Hepatocyte (in vitro differentiated cells): Measurements from ENCODE around the gene CUX1. TPM values are rescaled to one million over a fixed set of nuclear protein-coding genes. Genes with fewer than 3 reads are reported as not detected.
"Not testable (repeated sequence)": the region's sequence is repeated elsewhere in the genome, so short reads cannot be mapped to it uniquely, and the experiment has no call there.

Experiments used
- DNase-seq: peaks from one replicate; pipeline ENCODE4 v3.0.0-alpha.2; 2016; ENCODE audit warnings: low spot score
- H2AFZ ChIP-seq: fragments of 200-600 bp; sonication (generic); 2 replicates; pipeline ENCODE4 v1.6.0; 2016; ENCODE audit warnings: antibody characterized with exemption, mild to moderate bottlenecking
- H3K27ac ChIP-seq: fragments of 200-600 bp; sonication (generic); 2 replicates; pipeline ENCODE4 v1.5.1; 2016; ENCODE audit warnings: mild to moderate bottlenecking
- H3K27me3 ChIP-seq: fragments of 200-600 bp; sonication (generic); 2 replicates; pipeline ENCODE4 v1.6.1; 2016
- H3K36me3 ChIP-seq: fragments of 200-600 bp; sonication (generic); replicated peaks from 2 replicates; pipeline ENCODE4 v1.5.1; 2016; ENCODE audit warnings: low read depth; ENCODE audit not compliant: insufficient read depth
- H3K4me1 ChIP-seq: fragments of 200-600 bp; sonication (generic); 2 replicates; pipeline ENCODE4 v1.5.1; 2016; ENCODE audit warnings: mild to moderate bottlenecking, moderate library complexity; ENCODE audit not compliant: insufficient read depth
- H3K4me2 ChIP-seq: fragments of 200-600 bp; sonication (generic); 2 replicates; pipeline ENCODE4 v1.6.0; 2016
- H3K4me3 ChIP-seq: fragments of 200-600 bp; sonication (generic); 2 replicates; pipeline ENCODE4 v1.5.1; 2016; ENCODE audit warnings: mild to moderate bottlenecking
- H3K79me2 ChIP-seq: fragments of 200-600 bp; sonication (generic); 2 replicates; pipeline ENCODE4 v1.6.0; 2017; ENCODE audit warnings: mild to moderate bottlenecking
- H3K9me2 ChIP-seq: fragments of 200-600 bp; sonication (generic); replicated peaks from 2 replicates; pipeline ENCODE4 v1.6.0; 2017; ENCODE audit warnings: mild to moderate bottlenecking; ENCODE audit not compliant: insufficient read depth
- H3K9me3 ChIP-seq: fragments of 200-600 bp; sonication (generic); 2 replicates; pipeline ENCODE4 v1.5.1; 2016; ENCODE audit warnings: low read depth, mild to moderate bottlenecking
- H4K20me1 ChIP-seq: fragments of 200-600 bp; sonication (generic); 2 replicates; pipeline ENCODE4 v1.6.0; 2016; ENCODE audit warnings: mild to moderate bottlenecking; ENCODE audit not compliant: insufficient read depth, poor library complexity, severe bottlenecking
- EZH2 ChIP-seq: fragments of 200-600 bp; sonication (generic); IDR thresholded peaks from 2 replicates; pipeline ENCODE4 v1.6.1; 2016; ENCODE audit warnings: antibody characterized with exemption, mild to moderate bottlenecking, borderline replicate concordance
- EZH2phosphoT487 ChIP-seq: fragments of 200-600 bp; sonication (generic); IDR thresholded peaks from one replicate; pipeline ENCODE4 v1.6.1; 2018; ENCODE audit warnings: antibody characterized with exemption, mild to moderate bottlenecking, low read depth, moderate library complexity; ENCODE audit not compliant: unreplicated experiment, severe bottlenecking
- WGBS: methylation state at CpG from one replicate; pipeline ENCODE4 v1.1.6; 2016; ENCODE audit warnings: low lambda C conversion rate; ENCODE audit errors: missing lambda C conversion rate; 5-methylcytosine and 5-hydroxymethylcytosine counted together
- polyA plus RNA-seq: library from polyadenylated mRNA; unstranded; fragments of >200 nt; fragmentation: Nextera tagmentation; extraction: Ambion mirVana; gene quantifications from 2 replicates; pipeline ENCODE4 v1.2.1, GENCODE V29; 2016
- total RNA-seq: library from RNA; depleted of rRNA; stranded (reverse); fragments of >200 nt; gene quantifications from 2 replicates; pipeline ENCODE4 v1.2.3, GENCODE V29; 2014
- TF ChIP-seq, protein P1 (sequence below): fragments of 200-600 bp; sonication (generic); IDR thresholded peaks from 2 replicates; pipeline ENCODE4 v1.5.1; 2016; ENCODE audit warnings: antibody characterized with exemption, mild to moderate bottlenecking; ENCODE audit not compliant: poor library complexity

The CUX1 gene
- total and polyA plus RNA-seq, 2 experiments from 2014 or later, result 60.1 to 76.8 TPM

DNA sequence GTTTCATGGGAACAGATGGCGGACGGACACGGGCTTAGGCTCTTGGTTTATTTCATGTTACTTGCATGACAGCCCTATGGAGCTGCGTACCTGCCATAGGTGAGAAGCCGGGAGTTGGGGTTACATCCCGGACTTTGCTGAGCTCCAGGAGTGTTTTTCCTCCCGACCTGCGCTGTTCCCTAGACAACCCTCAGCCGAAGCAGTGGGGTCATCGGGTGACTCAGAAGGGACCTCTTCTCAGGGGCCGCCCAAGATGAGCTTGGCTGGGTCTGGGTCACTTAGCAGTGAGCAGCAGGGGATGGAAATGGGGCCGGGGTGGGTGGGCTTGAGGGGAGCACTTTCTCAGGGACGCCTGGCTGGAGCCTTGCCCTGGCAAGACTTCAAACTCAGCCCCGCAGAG lies 11.9 kb downstream of the CUX1 start:
- Histone ChIP-seq H3K4me3 (no peak overlapping the region), H3K9me2 (no peaks in the 10 kb centered on the region), H3K36me3 (no peaks in the 10 kb centered on the region), H3K4me1 (peaks cover 8% of the 10 kb centered on the region), H3K27me3 (no peaks in the 10 kb centered on the region), H3K4me2 (no peak overlapping the region), H3K9me3 (no peaks in the 10 kb centered on the region), H3K27ac (no peak overlapping the region), H2AFZ (no peak overlapping the region), H4K20me1 (peaks cover 92% of the 10 kb centered on the region), H3K79me2 (peaks cover 99% of the 10 kb centered on the region)
- no peak for DNase-seq
- TF ChIP-seq EZH2phosphoT487 (no peak), EZH2 (no peak)
- TF ChIP-seq, protein P1, sequence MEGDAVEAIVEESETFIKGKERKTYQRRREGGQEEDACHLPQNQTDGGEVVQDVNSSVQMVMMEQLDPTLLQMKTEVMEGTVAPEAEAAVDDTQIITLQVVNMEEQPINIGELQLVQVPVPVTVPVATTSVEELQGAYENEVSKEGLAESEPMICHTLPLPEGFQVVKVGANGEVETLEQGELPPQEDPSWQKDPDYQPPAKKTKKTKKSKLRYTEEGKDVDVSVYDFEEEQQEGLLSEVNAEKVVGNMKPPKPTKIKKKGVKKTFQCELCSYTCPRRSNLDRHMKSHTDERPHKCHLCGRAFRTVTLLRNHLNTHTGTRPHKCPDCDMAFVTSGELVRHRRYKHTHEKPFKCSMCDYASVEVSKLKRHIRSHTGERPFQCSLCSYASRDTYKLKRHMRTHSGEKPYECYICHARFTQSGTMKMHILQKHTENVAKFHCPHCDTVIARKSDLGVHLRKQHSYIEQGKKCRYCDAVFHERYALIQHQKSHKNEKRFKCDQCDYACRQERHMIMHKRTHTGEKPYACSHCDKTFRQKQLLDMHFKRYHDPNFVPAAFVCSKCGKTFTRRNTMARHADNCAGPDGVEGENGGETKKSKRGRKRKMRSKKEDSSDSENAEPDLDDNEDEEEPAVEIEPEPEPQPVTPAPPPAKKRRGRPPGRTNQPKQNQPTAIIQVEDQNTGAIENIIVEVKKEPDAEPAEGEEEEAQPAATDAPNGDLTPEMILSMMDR, result no peak
- 95% methylated on average over 12 of the region's 14 CpGs for WGBS

DNA sequence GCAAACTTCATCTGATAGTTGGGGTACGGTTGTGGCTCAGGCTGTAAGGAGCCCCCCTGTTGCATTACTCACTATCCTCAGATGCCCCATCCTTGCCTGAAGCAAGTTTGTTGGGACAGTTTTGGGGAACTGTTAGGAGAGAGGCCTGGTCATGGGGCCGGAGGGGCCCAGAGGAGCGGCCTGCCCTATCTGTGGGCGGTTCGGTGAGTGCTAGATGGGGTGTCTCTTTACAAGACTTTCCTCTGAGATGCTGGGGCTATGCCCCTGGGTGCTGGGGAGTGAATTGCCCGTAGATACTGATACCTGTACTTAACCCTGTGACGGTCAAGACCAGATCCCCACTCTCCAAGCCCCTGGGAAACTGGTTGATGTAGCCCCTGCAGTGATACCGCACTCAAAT lies 12.4 kb downstream of the CUX1 start:
- 95% methylated on average over 8 of the region's 8 CpGs for WGBS

DNA sequence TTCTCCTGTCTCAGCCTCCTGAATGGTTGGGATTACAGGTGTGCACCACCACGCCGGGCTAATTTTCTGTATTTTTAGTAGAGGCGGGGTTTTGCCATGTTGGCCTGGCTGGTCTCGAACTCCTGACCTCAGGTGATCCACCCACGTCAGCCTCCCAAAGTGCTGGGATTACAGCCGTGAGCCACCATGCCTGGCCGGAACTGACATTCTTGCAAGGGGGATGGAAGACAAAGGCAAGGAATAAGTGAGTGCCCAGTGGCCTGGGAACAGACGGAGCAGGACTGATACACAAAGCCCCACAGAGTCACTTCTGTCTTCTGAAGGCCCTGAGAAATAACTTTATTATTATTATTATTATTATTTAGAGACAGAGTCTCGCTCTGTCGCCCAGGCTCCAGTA lies 14.0 kb downstream of the CUX1 start:
- H3K79me2 ChIP-seq, result peaks cover 99% of the 10 kb centered on the region
- not testable (repeated sequence) for DNase-seq, H3K4me3 ChIP-seq, H3K9me2 ChIP-seq, H3K27ac ChIP-seq, H3K9me3 ChIP-seq, H3K4me2 ChIP-seq, H3K36me3 ChIP-seq, H3K27me3 ChIP-seq, H2AFZ ChIP-seq, H3K4me1 ChIP-seq
- WGBS, result 97% methylated on average over 10 of the region's 10 CpGs
- peaks cover 92% of the 10 kb centered on the region for H4K20me1 ChIP-seq

More for the DNA sequence above, 12.4 kb downstream of the CUX1 start:
- peaks cover 94% of the 10 kb centered on the region for H4K20me1 ChIP-seq
- H2AFZ ChIP-seq, result no peak overlapping the region
- TF ChIP-seq, protein P1, result no peak
- TF ChIP-seq EZH2 (no peak), EZH2phosphoT487 (no peak)
- no peaks in the 10 kb centered on the region for H3K9me3 ChIP-seq
- H3K4me2 ChIP-seq, result no peak overlapping the region
- H3K27me3 ChIP-seq, result no peaks in the 10 kb centered on the region
- H3K9me2 ChIP-seq, result no peaks in the 10 kb centered on the region
- H3K36me3 ChIP-seq, result no peaks in the 10 kb centered on the region
- no peak overlapping the region for H3K4me3 ChIP-seq
- peaks cover 8% of the 10 kb centered on the region for H3K4me1 ChIP-seq
- H3K79me2 ChIP-seq, result peaks cover 99% of the 10 kb centered on the region
- no peak for DNase-seq
- H3K27ac ChIP-seq, result no peak overlapping the region

DNA sequence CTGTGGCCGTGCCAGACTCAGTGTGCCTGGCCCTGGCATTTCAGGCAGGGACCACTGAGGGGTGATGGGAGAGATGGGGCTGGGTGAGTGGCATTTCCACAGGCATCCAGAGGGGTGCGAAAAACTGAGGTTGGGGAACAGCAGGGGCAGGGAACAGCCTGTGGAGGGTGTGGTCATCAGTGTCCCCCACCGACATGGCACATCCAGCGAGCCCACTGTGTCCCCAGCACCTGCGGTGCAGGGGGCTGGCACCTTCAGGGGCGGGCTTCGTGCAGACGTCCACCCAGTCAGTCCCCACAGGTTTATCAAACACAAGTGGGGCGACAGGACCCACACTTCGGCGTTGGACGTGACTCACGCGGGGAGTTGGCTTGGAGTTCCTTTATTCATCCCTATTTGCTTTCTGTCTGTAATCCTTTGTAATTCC lies 14.8 kb downstream of the CUX1 start:
- H3K79me2 ChIP-seq, result peaks cover 99% of the 10 kb centered on the region
- H3K4me3 ChIP-seq, result no peak overlapping the region
- TF ChIP-seq, protein P1, result no peak
- TF ChIP-seq EZH2phosphoT487 (no peak), EZH2 (no peak)
- no peak overlapping the region for H3K4me2 ChIP-seq
- no peak for DNase-seq
- no peaks in the 10 kb centered on the region for H3K9me2 ChIP-seq
- no peak overlapping the region for H3K27ac ChIP-seq
- peaks cover 92% of the 10 kb centered on the region for H4K20me1 ChIP-seq
- no peaks in the 10 kb centered on the region for H3K9me3 ChIP-seq
- no peaks in the 10 kb centered on the region for H3K4me1 ChIP-seq
- no peaks in the 10 kb centered on the region for H3K27me3 ChIP-seq
- no peaks in the 10 kb centered on the region for H3K36me3 ChIP-seq
- no peak overlapping the region for H2AFZ ChIP-seq
- WGBS, result 90% methylated on average over 14 of the region's 14 CpGs
